Measurements from ENCODE around the gene ITGB2.
"Not testable (repeated sequence)": the region's sequence is repeated elsewhere in the genome, so short reads cannot be mapped to it uniquely, and the experiment has no call there.

ITGB2 gene

DNA sequence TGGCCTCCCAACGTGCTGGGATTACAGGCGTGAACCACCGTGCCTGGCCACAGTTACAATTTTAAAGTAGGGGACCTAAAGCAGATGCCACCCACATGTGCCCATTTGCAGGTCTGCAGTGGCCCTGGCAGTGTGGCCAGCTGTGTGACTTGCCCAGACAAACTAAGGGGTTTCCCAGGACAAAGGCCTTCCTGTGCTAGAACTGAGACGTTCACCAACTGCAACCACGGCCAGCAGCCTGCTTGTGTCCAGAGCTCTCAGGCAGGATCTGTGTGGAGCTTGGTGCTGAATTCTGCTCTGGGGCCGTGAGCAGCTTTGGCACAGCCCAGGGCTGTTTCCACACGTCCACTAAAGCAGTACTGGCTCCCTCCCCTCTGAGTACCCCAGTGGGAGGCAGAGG lies 36.6 kb downstream of the ITGB2 start:
- no peak for DNase-seq (ENCODE audit: low read depth)

DNA sequence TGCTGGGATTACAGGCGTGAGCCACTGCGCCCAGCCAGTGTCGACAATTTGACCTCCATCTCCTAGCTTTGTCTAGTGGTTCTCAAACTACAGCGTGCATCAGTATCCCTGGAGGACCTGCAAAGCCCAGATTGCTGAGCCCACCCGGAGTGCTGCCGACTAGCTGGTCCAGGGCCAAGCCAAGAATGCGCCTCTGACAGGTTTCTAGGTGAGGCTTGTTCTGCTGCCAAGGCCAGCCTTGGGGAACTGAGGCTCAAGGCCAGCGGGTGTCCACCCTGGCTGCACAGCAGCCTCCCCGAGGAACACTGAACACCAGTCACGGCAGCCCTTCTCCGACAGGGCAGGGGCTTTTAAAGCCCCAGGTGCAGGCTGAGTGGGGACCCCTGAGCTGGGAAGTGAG lies 37.4 kb downstream of the ITGB2 start:
- DNase-seq (ENCODE audit: low read depth): no peak

DNA sequence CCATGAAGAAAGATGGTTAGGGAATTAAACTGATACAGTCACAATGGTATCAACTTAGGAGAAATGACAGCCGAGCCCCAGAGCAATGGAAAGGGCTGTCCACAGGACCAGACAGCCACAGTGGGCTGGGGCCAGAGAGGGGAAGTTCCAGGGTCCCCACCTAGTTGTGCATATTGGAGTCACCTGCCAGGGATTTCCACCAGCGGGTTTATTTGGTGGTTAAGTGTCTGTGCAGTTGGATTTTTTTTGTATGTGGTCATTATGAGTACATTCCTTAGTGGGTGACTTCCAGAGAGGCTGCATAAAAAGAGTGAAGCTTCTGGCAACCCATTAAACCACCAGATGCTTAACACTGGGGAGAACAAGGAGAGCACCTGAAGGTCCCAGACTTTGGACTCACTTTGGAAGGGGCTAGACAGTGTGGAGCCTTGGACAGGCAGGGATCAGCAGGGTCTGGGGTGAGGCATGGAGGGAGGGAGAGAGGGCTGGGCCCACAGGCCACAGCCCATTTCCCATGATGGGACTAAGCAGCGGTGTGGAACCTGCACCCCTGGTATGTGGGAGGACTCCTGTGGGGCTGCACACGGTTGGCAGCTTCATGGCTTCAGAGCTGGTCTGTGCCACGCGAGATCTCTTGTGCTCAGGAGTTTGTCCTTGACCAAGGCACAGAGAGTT lies 39.4 kb downstream of the ITGB2 start:
- DNase-seq (ENCODE audit: low read depth): no peak

DNA sequence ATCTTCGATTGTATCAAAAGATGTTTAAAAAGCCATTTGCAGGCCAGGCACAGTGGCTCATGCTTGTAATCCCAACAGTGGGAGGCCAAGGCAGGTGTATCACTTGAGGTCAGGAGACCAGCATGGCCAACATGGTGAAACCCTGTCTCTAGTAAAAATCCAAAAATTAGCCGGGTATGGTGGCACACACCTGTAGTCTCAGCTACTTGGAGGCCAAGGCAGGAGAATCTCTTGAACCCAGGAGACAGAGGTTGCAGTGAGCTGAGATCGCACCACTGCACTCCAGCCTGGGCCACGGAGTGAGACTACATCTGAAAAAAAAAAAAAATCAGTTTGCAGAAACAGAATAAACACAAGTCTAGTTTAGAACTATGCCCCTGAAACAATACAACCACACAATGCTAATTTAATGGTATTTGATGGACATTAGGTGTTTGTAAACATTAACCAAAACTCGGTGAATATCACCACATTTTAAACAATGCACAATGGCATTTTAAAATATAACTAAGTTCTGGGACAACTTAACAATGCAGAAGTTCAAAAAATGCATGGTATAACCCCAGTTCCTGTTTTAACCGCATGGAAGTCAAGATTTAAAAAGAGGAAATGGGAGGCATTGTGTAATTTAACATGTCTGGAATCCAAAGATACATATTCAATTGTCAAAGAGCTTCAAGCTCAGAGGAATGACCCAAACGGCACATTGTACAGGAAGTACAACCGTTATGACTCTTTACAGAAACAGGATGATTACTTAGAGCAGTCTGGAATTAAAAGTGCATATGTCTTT lies 40.1 kb downstream of the ITGB2 start:
- no peak for DNase-seq (ENCODE audit: low read depth)

DNA sequence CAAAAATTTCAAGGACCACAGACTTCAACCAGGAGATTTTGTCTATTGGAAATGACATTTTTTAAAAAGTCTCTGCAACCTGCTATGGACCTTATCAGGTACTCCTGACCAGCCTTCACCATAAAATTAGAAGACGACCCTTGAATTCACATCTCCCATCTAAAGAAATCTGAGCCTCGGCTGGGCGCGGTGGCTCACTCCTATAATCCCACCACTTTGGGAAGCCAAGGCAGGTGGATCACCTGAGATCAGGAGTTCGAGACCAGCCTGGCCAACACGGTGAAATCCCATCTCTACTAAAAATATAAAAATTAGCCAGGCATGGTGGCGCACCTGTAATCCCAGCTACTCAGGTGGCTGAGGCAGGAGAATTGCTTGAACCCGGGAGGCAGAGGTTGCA lies 41.5 kb downstream of the ITGB2 start:
- DNase-seq (ENCODE audit: low read depth): not testable (repeated sequence)

DNA sequence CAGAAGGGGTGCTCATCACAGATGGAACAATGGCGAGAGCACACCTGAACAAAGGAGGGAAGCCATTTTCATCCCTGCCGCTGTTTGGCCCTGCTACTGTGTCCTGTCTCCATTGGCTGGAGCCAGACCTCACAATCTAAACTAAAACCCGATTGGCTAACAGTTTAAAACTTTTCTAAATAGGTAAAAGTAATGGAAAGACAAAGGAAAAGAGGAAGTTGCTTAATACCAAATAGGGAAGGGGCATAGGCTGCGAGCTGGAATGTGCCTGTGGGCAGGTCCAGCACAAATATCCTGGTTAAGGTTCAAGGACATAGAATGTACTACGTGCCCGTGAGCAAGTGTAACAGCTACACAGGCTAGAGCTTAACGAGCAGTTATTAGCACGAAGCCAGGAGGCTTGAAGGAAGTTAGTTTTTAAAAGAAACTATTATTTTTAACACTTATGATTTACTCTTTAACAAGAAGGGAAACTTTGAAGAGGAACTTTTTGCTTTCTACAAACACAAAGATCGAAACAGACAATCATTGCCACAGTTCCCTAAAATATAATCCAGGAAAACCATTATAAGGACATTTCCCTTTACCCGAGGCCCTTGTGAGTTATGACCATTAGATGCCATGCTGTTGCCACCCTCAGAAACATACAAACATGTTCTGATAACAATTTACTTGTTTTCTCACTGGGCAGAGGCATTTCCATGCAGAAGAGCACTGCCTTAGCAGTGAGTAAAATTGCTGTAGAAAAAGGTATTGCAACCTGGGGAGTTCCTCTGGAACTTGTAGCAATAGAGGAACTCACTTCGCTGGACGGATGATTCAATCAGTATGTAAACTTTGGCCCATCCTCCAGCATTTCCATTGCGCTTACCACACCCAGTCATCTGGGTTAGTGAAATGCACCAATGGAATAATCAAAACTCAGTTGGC lies 42.4 kb downstream of the ITGB2 start:
- no peak for DNase-seq (ENCODE audit: low read depth)

DNA sequence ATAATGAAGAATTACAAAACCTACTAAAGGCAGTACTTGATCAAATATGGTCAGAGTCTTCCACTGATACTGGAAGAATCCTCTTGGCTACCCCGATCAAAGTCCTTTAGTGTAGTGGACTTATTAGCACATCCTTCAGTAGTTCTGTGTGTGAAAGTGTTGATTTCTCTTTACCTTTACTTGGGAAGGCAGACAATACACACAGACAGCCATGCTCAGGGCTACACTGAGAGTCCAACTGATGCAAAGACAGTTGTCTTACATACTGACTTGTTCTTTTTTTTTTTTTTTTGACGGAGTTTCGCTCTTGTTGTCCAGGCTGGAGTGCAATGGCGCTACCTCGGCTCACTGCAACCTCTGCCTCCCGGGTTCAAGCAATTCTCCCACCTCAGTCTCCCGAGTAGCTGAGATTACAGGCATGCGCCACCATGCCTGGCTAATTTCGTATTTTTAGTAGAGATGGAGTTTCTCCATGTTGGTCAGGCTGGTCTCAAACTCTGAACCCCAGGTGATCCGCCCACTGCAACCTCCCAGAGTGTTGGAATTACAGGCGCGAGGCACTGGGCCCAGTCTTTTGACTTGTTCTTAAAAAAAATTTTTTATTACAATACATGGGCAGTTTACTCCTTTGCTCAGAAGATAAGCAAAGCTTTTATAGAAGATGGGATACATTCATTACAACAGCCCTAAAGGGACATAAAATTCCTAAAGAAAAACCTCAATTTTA lies 43.7 kb downstream of the ITGB2 start:
- no peak for DNase-seq (ENCODE audit: low read depth)

DNA sequence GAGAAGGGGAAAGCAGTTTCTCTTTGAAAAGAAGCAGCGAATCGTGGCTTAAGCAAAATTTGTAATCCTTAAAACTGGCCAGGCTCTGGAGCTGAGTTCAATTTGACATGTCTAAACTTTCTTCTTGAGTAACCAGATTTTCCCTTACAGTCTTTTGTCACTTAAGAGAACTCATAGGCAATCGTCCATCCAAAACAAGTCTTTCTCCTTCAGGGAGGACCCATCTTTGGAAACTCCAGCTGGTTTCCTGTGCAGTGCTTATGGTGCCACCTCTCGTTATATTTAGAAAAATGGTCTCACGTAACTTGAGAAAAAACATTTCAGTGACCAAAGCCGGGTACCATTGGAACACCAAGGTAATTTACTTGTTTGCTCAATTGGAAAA lies 45.4 kb downstream of the ITGB2 start:
- DNase-seq (ENCODE audit: low read depth): no peak

DNA sequence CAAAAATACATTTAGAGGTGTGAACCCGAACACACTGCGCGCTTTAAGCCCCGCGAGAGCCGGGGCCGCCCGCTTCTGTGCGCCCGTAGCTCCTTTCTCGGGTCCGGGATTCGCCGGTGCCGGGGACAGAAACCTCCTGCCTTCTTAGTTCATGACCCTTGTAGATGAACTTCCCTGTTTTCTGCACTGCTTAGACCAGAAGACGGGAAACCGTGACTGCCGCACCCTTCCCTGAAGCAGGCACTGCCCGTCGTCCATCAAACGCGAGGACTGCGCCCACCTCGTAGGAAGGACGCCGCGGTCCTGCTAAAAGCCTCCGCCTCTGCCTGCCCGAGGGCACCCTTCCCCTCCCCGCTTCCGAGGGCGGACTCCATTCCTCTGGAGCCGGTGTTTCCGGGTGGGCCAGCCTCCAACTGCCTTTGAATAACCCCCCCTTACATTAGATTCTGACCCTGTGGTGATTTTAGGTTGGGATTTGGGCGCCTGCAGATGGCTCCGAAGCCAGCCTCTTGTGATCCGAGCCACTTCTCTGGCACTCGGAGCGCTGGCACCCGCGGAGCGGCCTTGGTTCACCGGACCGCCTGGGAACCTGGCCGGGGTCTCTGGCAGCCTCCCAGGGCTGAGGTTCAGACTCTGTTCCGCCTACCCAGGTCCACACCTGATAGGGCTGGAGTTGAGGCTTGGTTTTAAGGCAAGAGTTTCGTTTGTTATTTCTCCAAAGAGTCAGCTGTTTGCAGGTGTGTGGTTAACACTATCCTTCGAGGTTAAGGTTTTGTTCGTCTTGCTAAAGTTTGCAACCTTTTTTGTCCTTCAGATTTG lies 46.0 kb downstream of the ITGB2 start:
- peak; percentile 22 for DNase-seq (ENCODE audit: low read depth)

DNA sequence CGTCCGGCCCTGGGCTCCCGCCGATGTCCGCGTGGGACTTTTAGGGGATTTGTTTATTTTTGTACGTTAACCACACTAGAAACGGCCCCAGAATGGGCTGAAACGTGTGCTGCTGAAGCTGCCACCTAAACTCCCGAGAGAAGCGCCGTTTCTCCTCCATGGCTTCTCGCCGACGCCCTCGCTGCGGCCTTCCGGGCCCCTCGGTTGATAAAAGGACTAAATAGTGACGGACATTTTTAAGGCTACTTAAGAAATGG lies 46.5 kb downstream of the ITGB2 start:
- peak; percentile 15 for DNase-seq (ENCODE audit: low read depth)

DNA sequence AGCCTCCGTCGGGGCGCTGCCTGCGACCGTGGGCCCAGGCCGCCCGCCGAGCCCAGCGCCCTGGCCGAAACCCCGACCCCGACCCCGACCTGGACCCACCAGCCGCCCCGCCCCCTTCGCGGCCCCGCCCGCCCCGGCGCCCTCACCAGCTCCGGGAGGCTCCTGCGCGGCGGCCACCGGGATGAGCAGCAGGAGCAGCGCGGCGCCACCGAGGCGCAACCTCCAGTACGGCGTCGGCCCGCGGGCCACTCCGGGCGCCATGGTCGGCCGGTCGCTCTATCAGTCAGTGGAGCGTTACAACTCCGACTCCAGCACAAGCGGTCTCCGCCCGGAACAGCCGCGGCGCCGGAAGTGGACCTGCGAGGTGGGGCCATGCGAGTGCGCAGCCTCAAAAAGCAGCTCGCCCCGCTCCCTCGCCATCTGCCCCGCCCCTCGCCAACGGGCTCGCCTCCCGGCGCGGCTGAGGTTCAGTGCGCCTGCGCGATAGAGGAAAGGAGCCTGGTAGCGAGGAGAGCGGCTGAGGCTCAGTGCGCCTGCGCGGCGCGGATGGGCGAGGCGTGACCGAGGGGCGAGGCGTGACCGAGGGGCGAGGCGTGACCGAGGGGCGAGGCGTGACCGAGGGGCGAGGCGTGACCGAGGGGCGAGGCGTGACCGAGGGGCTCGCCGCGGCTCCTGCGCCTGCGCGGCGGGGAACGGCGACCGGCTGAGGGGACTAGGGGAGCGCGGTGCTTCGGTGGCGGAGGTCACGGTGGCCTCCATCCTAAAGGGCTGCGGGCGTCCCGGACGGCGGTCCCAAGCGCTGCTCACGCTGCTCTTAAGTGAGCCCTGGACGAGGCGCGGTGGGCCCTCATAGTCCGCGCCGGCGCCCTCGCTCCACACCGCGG lies 47.1 kb downstream of the ITGB2 start, which contains the start of gene PTTG1IP:
PTTG1IP (minus strand) TSS at position 335 of the 884 bp plus-strand sequence; CDS start at position 261, 74 bp downstream.
- peak; percentile 99 for DNase-seq (ENCODE audit: low read depth)

DNA sequence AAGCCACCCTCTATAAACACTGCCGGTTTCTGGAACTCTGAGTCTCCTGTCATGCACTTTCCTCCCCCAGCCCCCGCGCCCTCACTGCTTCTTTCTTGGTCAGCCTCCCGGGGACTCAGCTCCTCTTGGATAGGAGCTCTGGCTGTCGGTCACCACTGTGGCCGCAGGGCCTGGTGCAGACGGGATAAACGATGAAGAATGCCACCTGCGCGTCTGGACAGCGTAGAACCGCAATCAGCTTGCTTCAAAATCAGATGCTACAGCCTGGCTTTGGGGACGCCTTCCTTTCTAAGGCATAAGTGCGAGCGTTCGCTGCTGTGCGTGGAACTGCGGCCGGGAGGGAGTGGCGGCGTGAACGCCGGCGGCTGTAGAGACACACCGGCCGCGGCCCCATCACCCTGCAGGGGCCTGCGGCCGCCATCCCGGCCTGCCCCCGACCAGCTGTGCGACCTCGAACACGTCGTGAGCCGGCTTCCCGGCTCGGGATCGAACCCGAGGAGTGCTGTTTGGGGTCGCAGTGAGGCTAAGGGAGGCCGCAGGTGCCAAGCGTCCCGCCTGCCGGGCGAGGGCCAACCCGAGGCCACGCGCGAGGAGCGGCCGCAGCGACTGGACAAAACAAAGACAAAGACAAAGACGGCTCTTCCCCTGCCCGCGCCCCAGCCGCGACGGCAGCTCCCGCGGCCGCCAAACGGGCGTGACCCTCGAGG lies 47.9 kb downstream of the ITGB2 start:
- DNase-seq (ENCODE audit: low read depth): no peak

DNA sequence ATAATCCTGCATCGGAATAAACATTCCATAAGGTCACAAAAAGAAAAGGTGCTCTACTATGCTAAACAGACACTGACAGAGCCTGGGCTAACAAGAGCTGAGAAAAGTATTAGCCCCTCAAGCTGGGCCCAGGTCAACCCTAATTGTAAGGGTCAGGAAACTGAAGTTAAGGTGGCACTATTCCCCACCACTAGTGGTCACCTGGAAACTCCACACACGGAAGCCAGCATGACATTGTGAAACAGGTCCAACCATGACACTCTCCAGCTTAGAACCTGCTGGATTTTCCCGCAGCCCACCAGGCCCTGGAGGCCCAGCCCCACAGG lies 48.4 kb downstream of the ITGB2 start:
- no peak for DNase-seq (ENCODE audit: low read depth)

DNA sequence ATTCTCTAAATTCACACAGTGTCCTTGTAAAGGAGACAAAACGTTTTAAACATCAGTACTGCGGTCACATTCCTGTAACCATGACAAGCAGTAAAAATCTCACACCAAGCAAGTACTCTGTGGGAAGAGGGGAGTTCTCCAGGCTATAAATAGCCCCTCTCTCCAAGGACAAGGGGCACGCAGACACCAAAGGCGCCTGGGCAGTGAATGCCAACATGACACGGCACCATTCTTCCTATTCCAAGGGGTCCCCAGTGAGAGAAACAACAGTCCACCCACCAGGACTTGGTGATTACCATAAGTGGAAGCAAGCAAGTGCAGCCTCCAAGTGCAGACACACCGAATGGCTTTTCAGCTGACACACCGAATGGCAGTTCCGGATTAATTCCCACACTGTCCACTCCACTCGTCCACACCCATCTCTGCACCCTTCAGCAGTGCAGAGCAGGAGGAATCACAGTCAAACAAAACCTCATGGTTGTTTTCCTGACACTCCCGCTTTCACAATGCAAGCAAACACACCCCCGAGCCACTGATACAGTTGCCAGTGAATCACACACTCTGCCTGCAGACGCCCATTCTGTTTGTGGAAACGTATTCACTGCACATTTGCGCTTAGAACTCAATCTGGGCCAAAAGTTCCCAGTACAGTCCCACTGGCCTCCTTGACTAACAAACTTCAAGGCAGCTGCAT lies 49.0 kb downstream of the ITGB2 start:
- DNase-seq (ENCODE audit: low read depth): no peak

DNA sequence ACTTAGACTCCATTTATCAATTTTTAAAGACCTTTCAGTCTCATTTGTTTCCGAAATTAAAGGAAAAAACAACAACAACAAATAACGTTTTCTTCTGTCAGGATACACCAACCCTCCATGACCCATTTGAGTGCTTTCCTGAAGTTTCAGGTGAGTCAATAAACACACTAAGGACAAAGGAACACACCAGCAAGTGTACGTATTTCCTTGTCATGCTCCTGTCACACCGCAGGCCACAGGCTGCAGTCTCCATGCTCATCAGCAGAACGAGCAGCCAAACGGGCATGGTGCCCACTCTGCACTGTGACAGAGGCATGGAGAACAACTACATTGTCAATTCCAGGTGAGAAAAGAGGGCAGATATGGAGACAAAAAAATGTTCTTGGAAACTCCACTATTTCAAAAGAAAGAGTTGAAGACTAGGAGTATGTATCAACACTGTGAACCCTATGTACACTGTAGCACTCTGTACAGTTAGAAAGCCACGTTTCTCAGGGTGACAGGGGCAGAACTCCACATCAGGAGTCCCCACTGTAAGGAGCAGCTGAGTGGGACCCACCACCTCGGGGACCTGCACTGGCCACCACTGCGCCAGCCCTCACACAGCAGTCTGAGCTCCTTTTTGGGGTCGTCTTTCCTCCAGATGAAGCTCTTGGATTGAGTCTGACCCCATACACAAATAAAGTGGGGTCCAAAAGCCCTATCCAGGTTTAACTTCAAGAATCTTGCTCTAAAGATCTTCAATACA lies 49.8 kb downstream of the ITGB2 start:
- DNase-seq (ENCODE audit: low read depth): no peak

DNA sequence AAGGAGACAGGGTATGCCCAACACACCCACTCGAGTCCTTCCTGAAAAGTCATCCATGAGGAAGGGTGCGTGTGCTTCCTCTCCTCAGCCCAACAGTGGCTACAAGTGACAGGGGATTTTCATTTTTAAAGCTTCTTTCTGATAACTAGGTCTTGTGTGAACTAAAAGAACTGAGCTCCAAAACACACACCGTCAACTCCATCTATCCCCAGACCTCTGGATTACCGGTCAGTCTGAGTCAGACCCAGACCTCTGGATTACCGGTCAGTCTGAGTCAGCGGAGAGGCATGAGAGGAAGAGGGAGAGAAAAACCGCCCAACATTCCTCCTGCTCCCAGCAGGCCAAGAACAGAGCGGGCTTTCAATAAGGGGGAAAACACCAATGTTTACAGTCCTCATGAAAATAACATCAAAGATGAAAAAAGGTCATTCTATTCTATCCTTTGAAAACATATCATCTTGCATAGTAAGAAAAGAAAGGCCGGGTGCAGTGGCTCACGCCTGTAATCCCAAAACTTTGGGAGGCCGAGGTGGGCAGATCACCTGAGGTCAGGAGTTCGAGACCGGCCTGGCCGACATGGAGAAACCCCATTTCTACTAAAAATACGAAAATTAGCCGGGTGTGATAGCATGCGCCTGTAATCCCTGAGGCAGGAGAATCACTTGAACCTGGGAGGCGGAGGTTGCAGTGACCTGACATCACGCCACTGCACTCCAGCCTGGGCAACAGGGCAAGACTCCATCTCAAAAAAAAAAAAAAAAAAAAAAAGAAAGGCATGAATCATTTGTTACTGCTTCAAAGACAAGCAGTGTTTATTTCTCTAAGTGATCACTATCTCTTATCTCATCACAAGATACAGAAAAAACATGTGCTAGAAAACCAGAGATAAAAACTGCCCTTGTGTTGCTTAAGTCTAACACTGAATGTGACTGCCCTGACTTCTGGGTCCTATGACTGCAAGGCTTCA lies 50.6 kb downstream of the ITGB2 start:
- no peak for DNase-seq (ENCODE audit: low read depth)

DNA sequence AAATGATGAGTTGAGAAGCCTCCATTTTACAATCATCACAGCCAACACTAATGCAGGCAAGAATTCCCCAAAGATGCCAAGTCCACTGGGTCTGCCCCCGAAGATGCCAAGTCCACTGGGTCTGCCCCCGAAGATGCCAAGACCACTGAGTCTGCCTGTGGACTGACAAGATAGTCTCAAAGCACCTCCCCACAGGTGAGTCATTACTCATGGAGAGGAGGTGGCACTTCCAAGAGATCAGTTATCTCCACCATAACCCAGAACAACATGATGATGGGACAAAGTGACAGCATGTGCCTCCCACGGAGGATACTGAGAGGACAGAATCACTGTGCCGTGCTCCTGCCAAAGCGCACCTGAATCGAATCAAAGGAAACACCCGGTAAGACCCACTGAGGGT lies 52.0 kb downstream of the ITGB2 start:
- no peak for DNase-seq (ENCODE audit: low read depth)

Data from activated T-cell treated with anti-CD3 and anti-CD28 coated beads for 1 hour (primary cell).